ENCODE results near the gene SPIRE2.

SPIRE2 gene

DNA sequence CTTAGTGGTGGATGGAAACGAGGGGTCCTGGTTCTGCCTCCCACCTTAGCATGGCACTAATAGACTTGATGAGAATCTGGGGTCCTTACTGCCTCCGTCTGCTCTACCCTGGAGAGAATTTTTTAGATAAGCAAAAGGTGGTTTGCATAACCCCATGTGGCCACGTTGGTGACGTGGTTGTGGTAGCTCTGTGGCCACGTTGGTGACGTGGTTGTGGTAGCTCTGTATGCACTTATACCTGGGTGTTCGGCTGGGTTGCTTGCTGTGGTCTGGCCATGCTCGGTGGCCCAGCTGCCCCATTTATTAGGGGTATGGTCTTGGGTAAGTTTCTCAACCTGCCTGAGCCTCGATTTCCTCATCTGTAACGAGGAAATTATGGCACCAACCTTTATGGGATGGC lies 13.0 kb downstream of the SPIRE2 start:
- Histone ChIP-seq H3K27me3 (ENCODE audit: low read depth, low read length) (peaks cover 23% of the 10 kb centered on the region), H3K9me3 (ENCODE audit: insufficient read depth, low read length) (no peaks in the 10 kb centered on the region), H3K27ac (ENCODE audit: low read length) (no peak overlapping the region), H3K36me3 (replicated peaks; ENCODE audit: low read depth, low read length) (no peaks in the 10 kb centered on the region), H3K4me2 (ENCODE audit: low read length) (no peak overlapping the region), H3K4me3 (ENCODE audit: low read length) (no peak overlapping the region), H3K4me1 (ENCODE audit: low read length) (peaks cover 24% of the 10 kb centered on the region), H3K9ac (ENCODE audit: low read length) (no peak overlapping the region), H4K20me1 (ENCODE audit: insufficient read depth, low read length) (no peaks in the 10 kb centered on the region), H3K79me2 (ENCODE audit: low read length) (no peaks in the 10 kb centered on the region), H2AFZ (ENCODE audit: low read depth, low read length) (no peak overlapping the region)
- TF ChIP-seq, protein P1, sequence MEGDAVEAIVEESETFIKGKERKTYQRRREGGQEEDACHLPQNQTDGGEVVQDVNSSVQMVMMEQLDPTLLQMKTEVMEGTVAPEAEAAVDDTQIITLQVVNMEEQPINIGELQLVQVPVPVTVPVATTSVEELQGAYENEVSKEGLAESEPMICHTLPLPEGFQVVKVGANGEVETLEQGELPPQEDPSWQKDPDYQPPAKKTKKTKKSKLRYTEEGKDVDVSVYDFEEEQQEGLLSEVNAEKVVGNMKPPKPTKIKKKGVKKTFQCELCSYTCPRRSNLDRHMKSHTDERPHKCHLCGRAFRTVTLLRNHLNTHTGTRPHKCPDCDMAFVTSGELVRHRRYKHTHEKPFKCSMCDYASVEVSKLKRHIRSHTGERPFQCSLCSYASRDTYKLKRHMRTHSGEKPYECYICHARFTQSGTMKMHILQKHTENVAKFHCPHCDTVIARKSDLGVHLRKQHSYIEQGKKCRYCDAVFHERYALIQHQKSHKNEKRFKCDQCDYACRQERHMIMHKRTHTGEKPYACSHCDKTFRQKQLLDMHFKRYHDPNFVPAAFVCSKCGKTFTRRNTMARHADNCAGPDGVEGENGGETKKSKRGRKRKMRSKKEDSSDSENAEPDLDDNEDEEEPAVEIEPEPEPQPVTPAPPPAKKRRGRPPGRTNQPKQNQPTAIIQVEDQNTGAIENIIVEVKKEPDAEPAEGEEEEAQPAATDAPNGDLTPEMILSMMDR (IDR thresholded peaks at IDR 0.05; ENCODE audit: low read depth, low read length), result no peak
- TF ChIP-seq EZH2phosphoT487 (IDR thresholded peaks at IDR 0.05; ENCODE audit: low read depth), result no peak

DNA sequence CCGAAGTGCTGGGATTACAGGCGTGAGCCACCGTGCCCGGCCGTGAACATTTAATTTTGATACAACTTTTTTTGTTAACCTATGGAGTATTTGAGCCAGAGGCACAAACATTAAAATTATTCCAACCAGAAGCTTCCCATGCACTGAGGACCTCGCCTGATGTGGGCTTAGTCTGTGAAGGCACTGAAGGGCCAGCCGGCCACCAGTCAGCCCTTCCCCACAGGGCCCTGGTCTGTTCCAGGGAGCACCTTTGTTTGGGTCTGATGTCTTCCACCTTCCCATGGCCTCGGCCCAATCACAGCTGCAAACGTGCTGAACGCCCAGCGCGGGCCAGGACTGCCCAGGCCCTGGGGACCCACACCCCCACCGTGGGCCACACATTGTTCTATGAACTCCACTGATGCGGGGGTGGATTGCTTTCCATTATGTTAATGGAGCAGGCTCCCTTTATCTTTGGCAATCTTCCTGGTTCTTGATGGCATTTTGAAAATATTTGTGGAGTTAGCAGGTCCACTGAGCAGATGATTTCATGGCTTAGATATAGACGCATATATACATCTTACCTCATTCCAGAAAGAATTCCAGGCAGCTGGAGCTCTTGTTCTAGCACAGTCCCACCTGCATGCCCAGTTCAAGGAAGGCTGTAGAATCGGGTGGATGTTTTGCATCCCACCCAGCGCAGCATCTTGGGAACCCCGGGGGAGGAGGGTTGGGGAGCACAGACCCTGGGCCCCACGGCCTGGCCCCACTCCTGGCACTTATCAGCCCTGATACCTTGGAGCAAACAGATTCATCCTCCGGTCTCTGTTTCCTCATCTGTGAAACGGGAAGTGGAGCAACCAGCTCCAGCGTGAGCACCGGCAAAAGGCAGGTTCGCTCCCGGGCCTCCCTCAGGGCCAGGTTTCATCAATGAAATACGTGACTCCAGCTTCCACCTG lies 14.5 kb downstream of the SPIRE2 start:
- H3K27ac ChIP-seq (ENCODE audit: low read length), result no peak overlapping the region
- no peaks in the 10 kb centered on the region for H4K20me1 ChIP-seq (ENCODE audit: insufficient read depth, low read length)
- peaks cover 23% of the 10 kb centered on the region for H3K27me3 ChIP-seq (ENCODE audit: low read depth, low read length)
- no peaks in the 10 kb centered on the region for H3K36me3 ChIP-seq (replicated peaks; ENCODE audit: low read depth, low read length)
- no peak overlapping the region for H3K4me3 ChIP-seq (ENCODE audit: low read length)
- no peaks in the 10 kb centered on the region for H3K79me2 ChIP-seq (ENCODE audit: low read length)
- peak overlapping the region; percentile 16 for H3K4me2 ChIP-seq (ENCODE audit: low read length)
- TF ChIP-seq, protein P1 (IDR thresholded peaks at IDR 0.05; ENCODE audit: low read depth, low read length), result no peak
- no peak for TF ChIP-seq EZH2phosphoT487 (IDR thresholded peaks at IDR 0.05; ENCODE audit: low read depth)
- H3K9ac ChIP-seq (ENCODE audit: low read length), result no peak overlapping the region
- H3K9me3 ChIP-seq (ENCODE audit: insufficient read depth, low read length), result no peaks in the 10 kb centered on the region
- H2AFZ ChIP-seq (ENCODE audit: low read depth, low read length), result no peak overlapping the region
- H3K4me1 ChIP-seq (ENCODE audit: low read length), result peaks cover 18% of the 10 kb centered on the region

DNA sequence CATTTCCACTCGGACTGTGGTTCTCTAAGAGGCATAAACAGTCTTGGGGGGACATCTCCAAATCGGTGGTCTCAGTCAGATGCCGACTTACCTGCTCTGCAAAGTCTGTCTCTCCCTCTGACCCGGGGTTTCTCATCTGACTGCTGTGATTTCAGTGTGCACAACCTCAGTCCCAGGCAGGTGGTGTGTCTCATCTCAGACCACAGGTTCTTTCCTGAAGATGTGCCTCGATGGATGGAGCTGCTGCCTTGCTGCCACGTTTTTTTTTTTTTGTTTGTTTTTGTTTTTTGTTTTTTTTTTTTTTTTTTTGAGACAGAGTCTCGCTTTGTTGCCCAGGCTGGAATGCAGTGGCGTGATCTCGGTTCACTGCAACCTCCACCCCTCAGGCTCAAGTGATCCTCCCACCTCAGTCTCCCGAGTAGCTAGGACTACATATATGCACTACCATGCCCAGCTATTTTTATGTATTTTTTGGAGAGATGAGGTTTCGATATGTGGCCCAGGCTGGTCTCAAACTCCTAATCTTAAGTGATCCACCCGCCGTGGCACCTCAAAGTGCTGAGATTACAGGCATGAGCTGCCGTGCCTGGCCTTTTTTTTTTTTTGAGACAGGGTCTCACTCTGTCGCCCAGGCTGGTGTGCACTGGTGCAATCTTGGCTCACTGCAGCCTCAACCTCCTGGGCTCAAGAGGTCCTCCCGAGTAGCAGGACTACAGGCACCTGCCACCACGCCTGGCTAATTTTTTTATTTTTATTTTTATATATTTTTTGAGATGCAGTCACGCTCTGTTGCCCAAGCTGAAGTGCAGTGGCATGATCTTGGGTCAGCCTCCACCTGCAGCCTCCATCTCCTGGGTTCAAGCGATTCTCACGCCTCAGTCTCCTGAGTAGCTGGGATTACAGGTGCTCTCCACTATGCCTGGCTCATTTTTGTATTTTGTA lies 15.4 kb downstream of the SPIRE2 start:
- Histone ChIP-seq H3K79me2 (ENCODE audit: low read length) (no peaks in the 10 kb centered on the region), H3K9me3 (ENCODE audit: insufficient read depth, low read length) (no peaks in the 10 kb centered on the region), H3K4me2 (ENCODE audit: low read length) (peak overlapping the region; percentile 16), H4K20me1 (ENCODE audit: insufficient read depth, low read length) (no peaks in the 10 kb centered on the region), H3K27me3 (ENCODE audit: low read depth, low read length) (peaks cover 23% of the 10 kb centered on the region), H3K4me3 (ENCODE audit: low read length) (no peak overlapping the region), H3K9ac (ENCODE audit: low read length) (no peak overlapping the region), H3K36me3 (replicated peaks; ENCODE audit: low read depth, low read length) (no peaks in the 10 kb centered on the region), H3K4me1 (ENCODE audit: low read length) (peaks cover 13% of the 10 kb centered on the region), H3K27ac (ENCODE audit: low read length) (no peak overlapping the region), H2AFZ (ENCODE audit: low read depth, low read length) (no peak overlapping the region)
- no peak for TF ChIP-seq EZH2phosphoT487 (IDR thresholded peaks at IDR 0.05; ENCODE audit: low read depth)
- TF ChIP-seq, protein P1 (IDR thresholded peaks at IDR 0.05; ENCODE audit: low read depth, low read length), result no peak

Data from OCI-LY3 (cell line).